ENCODE measurements around the gene RUVBL2.

RUVBL2 gene

GRCh38 chr19:48964205-48965039 is 29.3 kb upstream of the RUVBL2 start:
- no peak for DNase-seq (ENCODE audit: low spot score)

DNA sequence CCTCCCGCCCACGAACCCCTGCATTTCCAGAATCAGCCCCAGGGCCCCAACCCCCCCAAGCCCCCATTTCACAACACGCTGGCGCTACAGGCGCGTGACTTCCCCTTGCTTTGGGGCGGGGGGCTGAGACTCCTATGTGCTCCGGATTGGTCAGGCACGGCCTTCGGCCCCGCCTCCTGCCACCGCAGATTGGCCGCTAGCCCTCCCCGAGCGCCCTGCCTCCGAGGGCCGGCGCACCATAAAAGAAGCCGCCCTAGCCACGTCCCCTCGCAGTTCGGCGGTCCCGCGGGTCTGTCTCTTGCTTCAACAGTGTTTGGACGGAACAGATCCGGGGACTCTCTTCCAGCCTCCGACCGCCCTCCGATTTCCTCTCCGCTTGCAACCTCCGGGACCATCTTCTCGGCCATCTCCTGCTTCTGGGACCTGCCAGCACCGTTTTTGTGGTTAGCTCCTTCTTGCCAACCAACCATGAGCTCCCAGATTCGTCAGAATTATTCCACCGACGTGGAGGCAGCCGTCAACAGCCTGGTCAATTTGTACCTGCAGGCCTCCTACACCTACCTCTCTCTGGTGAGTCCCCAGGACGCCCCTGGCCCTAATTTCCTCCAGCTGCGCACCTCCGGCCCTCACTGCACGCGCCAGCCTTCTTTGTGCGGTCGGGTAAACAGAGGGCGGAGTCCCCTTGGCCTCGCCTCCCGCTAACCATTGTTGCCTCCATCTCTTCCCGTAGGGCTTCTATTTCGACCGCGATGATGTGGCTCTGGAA is 28.5 kb upstream of the RUVBL2 start, which contains the start of gene FTL:
Gene FTL, plus strand, starts transcription at position 270 of the 766 bp plus-strand sequence. Its CDS starts 199 bp downstream, at position 469.
- DNase-seq (ENCODE audit: low spot score), result peak; percentile 95

DNA sequence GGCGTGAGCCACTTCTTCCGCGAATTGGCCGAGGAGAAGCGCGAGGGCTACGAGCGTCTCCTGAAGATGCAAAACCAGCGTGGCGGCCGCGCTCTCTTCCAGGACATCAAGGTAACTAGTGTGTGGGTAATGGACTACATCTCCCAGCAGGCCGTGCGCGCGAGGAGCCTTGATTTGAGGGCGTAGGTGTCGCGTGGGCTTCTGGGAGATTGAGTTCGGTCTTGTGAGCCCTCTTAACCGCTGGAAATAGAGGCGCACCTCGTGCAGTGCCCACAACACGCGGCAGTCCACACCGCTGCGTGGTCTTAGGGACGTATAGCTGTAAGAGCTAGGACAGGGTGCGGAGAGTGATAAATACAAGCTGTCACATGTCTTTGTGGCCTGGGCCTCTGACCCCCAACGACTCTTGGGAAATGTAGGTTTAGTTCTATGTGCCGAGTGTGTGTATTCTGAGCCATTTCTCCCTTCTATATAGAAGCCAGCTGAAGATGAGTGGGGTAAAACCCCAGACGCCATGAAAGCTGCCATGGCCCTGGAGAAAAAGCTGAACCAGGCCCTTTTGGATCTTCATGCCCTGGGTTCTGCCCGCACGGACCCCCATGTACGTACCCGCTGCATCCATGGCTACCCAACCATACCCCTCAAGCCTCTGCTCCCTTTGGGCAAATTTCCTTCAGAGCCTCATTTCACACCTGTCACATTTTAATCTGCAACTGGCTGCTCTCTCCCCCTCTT is 27.7 kb upstream of the RUVBL2 start:
- DNase-seq (ENCODE audit: low spot score), result peak; percentile 61

- no peak for DNase-seq (ENCODE audit: low spot score)
Observed at GRCh38 chr19:48966541-48967345, 26.9 kb upstream of the RUVBL2 start.

- DNase-seq (ENCODE audit: low spot score), result no peak
Observed at GRCh38 chr19:48967346-48968178, 26.1 kb upstream of the RUVBL2 start.

DNA sequence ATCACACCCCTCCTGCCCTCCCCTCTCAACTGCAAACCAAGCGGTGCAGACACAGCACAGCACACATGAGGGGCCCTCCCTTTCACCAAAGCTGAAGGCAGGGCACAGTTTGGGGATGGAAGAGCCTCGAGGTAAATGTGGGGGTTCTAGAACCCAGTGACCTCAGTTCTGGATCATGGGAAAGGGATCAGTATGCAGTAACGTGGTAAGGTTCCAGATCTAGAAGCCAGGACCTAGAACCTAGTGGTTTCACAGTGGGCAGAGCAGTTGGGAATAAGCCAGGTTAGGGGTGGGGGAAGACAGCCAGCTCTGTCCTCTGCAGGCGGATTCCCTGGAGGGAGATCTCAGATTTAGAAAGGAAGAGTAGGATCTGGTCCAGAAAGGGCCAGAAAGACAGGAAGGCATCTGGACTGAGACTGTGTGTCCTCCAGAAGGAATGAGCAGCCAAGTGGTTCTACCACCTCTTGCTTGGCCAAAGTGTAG is 25.5 kb upstream of the RUVBL2 start:
- no peak for DNase-seq (ENCODE audit: low spot score)

- DNase-seq (ENCODE audit: low spot score), result no peak
Observed at GRCh38 chr19:48968813-48969218, 24.9 kb upstream of the RUVBL2 start.

DNA sequence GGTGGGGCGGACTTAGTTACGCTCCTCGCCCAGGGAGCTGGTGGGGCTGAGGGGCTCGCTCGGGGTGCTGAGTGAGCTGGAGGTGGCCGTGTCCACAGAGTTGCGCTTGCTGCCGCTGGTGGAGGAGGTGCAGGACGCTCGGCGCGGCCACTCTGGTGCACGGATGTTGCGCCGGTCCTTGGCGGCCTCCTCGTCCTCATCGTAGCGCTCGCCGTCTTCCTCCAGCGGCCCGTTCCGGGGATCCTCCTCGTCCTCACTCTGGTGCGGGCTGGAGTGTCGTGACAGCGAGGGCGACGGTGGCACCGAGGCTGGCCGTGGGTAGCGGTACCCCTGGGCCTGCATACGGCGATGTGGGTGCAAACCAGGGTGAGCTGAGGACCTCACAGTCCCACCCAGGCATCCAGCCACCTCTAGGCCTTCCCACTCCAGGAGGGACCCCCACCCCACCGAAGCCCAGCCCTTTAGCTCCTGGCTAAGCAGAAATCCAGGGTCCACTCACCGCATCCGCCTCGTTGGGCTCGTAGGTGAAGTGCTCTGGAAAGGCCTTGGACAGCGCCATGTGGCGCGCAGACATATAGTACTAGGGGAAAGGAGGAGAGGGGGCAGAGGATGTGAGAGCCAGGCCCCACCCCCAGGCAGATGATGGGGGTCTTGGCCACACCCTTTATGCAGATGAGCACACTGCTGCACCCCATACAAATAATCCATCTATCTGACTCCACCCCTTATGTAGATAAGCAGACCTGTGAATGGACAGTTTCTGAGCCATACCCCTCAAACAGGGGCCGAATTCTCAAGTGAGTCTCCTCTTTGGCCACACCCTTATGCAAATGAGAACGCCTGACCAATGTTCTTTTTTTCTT is 24.2 kb upstream of the RUVBL2 start:
- peak; percentile 65 for DNase-seq (ENCODE audit: low spot score)

- DNase-seq (ENCODE audit: low spot score), result no peak
Observed at GRCh38 chr19:48970139-48970766, 23.4 kb upstream of the RUVBL2 start.

DNA sequence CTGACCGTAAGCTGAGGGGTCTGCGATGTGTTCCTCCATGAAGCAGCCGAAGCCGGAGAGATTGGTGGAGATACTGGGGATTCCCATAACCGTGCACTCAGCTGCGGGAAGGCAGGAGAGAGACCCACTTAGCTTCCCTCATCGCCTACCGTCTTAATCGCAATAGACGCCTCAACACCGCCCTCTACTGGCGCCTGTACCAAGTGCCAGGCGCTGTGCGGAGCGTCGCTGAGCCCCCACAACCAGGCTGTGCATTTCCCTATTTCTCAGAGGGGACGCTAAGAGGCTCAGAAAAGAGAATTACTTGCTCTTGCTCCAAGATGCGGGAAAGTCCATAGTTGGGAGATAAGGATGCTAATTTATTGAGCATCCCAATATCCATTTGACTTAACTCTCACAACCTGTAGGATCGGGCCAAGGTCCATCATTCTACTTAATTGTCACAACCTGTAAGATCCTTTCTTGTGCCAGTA is 22.7 kb upstream of the RUVBL2 start:
- peak; percentile 75 for DNase-seq (ENCODE audit: low spot score)

- DNase-seq (ENCODE audit: low spot score), result peak; percentile 46
Observed at GRCh38 chr19:48975947-48976847, 17.5 kb upstream of the RUVBL2 start.

DNA sequence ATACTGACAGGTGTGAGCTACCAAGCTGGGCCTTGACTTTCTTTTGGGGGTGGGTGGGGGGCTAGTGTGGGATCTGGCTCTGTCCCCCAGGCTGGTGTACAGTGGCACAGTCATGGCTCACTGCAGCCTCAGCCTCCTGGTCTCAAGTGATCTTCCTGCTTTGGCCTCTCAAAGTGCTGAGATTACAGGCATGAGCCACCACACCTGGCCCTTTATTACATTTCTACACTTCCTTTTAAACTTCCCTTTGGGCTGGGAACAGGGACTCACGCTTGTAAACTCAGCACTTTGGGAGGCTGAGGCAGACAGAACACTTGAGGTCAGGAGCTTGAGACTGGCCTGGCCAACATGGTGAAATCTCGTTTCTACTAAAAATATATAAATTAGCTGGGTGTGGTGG is 16.6 kb upstream of the RUVBL2 start:
- DNase-seq (ENCODE audit: low spot score), result no peak

GRCh38 chr19:48982280-48982679 is 11.4 kb upstream of the RUVBL2 start:
- no peak for DNase-seq (ENCODE audit: low spot score)

GRCh38 chr19:48985711-48986110 is 8.0 kb upstream of the RUVBL2 start:
- no peak for DNase-seq (ENCODE audit: low spot score)

DNA sequence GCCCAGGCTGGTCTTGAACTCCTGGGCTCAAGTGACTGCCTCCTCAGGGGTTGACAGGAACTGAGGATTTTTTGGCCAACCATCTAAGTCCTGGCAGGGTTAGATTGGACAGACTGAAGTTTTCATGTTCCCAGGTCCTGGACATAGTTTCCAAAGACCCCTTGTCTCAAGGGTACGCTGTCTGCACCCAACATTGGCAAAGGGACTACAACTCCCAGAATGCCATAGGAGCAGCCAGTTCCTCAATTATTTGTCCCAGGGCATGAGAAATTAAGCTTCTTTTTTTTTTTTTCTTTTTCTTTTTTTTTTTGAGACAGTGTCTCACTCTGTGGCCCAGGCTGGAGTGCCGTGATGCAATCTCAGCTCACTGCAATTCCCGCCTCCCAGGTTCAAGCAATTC is 7.5 kb upstream of the RUVBL2 start:
- DNase-seq (ENCODE audit: low spot score), result no peak

DNA sequence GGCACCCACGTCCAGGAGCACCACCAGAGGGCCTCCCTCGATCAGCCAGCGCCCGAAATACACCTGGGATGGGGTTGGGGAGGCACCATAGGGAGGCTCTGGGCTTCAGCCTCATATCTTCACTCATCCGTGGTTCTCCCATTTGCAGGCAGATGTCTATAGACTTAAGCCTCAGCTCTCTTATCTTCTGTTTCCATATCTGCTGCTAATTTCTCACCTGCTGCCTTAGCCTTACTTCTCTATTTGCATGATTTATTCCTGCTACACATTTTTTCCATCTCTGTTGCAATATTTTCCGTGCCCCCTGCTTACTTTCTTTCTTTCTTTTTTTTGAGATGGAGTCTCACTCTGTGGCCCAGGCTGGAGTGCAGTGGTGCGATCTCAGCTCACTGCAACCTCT is 6.4 kb upstream of the RUVBL2 start:
- DNase-seq (ENCODE audit: low spot score), result no peak

DNA sequence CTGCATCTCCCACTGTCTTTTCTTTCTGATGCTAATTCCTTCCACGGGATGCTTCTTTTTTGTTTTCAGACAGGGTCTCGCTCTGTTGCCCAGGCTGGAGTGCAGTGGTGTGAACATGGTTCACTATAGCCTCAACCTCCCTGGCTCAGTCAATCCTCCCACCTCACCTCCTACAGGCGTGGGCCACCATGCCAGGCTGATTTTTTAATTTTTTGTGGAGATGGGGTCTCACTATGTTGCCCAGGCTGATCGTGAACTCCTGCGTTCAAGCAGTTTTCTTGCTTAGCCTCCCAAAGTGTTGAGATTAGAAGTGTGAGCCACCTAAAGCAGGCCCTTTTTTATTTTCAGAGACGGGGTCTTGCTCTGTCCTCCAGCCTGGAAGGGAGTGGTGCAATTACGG is 5.4 kb upstream of the RUVBL2 start:
- DNase-seq (ENCODE audit: low spot score), result no peak

DNA sequence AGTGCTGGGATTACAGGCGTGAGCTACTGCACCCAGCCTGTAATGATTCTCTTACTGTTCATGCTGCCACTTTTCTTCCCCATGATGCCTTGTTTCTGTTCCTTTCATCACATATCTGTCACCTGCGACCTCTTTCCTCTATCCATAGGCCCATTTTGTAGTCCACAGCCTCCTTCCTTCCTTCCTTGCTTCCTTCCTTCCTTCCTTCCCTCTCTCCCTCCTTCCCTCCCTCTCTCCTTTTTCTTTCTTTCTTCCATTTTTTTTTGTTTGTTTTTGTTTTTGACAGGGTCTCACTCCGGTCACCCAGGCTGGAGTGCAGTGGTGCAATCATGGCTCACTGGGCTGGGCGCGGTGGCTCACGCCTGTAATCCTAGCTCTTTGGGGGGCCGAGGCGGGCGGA is 4.8 kb upstream of the RUVBL2 start:
- no peak for DNase-seq (ENCODE audit: low spot score)
